A673 (cell line): ENCODE results near the gene C3orf22. TPM values are rescaled to one million over a fixed set of nuclear protein-coding genes. Genes with fewer than 3 reads are reported as not detected.

Experiments
- BruUV-seq: library from RNA; stranded (reverse); fragments of 400-500 nt; replicated peaks from 2 replicates; lab custom pipeline; 2021; lab: Mats Ljungman, UMichigan
- CTCF ChIA-PET: fragments of 300-600 bp; sonication (Branson Sonifier 250); formaldehyde crosslinking; loops from one replicate; lab custom pipeline; 2022; ENCODE audit warnings: antibody characterized with exemption; lab: Charles Lee
- POLR2A ChIA-PET: fragments of 300-600 bp; sonication (Branson Sonifier 250); formaldehyde crosslinking; loops from one replicate; lab custom pipeline; 2022; ENCODE audit warnings: antibody characterized with exemption; ENCODE audit not compliant: low non-redundant PET; lab: Charles Lee
- DNase-seq: peaks from one replicate; pipeline ENCODE4 v3.0.0-alpha.2; 2015; ENCODE audit warnings: low spot score
- H3K27ac ChIP-seq: fragments of 200-600 bp; sonication (generic); 2 replicates; pipeline ENCODE4 v1.5.1; 2016; ENCODE audit warnings: mixed run types, low read depth, mild to moderate bottlenecking, mixed read lengths, antibody characterized with exemption, low read length; ENCODE audit not compliant: poor library complexity, severe bottlenecking
- H3K27me3 ChIP-seq: fragments of 200-600 bp; sonication (generic); replicated peaks from 2 replicates; pipeline ENCODE4 v1.6.1; 2017; ENCODE audit warnings: mixed run types, low read depth, mild to moderate bottlenecking, mixed read lengths, antibody characterized with exemption, low read length; ENCODE audit not compliant: insufficient read depth, poor library complexity
- H3K36me3 ChIP-seq: fragments of 200-600 bp; sonication (generic); 2 replicates; pipeline ENCODE4 v1.6.1; 2016; ENCODE audit warnings: mixed run types, mild to moderate bottlenecking, mixed read lengths, antibody characterized with exemption, low read length; ENCODE audit not compliant: insufficient read depth, poor library complexity, severe bottlenecking
- H3K4me1 ChIP-seq: fragments of 200-600 bp; sonication (generic); 2 replicates; pipeline ENCODE4 v1.6.1; 2017; ENCODE audit warnings: mixed run types, mild to moderate bottlenecking, mixed read lengths, antibody characterized with exemption, low read length; ENCODE audit not compliant: insufficient read depth, poor library complexity, severe bottlenecking
- H3K4me3 ChIP-seq: fragments of 200-600 bp; sonication (generic); 2 replicates; pipeline ENCODE4 v1.5.1; 2016; ENCODE audit warnings: low read depth, mixed run types, mild to moderate bottlenecking, mixed read lengths, low read length; ENCODE audit not compliant: poor library complexity, severe bottlenecking
- H3K9me3 ChIP-seq: fragments of 200-600 bp; sonication (generic); 2 replicates; pipeline ENCODE4 v1.6.1; 2016; ENCODE audit warnings: mixed run types, low read depth, mild to moderate bottlenecking, mixed read lengths, antibody characterized with exemption, low read length; ENCODE audit not compliant: poor library complexity, severe bottlenecking
- CTCF ChIP-seq: fragments of 300-800, 200-600 bp; sonication (generic); conservative IDR thresholded peaks from 2 replicates; pipeline ENCODE4 v1.5.1; 2017; ENCODE audit warnings: low read depth, mild to moderate bottlenecking, antibody characterized with exemption, low read length, moderate library complexity, mixed read lengths
- EZH2 ChIP-seq: fragments of 200-600 bp; sonication (generic); IDR thresholded peaks from 2 replicates; pipeline ENCODE4 v1.6.1; 2017; ENCODE audit warnings: borderline replicate concordance, low read depth, mild to moderate bottlenecking, mixed read lengths, antibody characterized with exemption, low read length; ENCODE audit not compliant: poor library complexity, severe bottlenecking
- intact Hi-C: fragments of 100-400 bp; cut with micrococcal nuclease; formaldehyde crosslinking; loops from one replicate; pipeline ENCODE4 v1.10.0; 2022; ENCODE audit not compliant: unreplicated experiment
- total RNA-seq: library from RNA; stranded (reverse); gene quantifications from 2 replicates; pipeline ENCODE4 v1.2.3, GENCODE V29; 2021

C3orf22 gene
- total RNA-seq, 1 experiment from 2014 or later, result not detected

DNA sequence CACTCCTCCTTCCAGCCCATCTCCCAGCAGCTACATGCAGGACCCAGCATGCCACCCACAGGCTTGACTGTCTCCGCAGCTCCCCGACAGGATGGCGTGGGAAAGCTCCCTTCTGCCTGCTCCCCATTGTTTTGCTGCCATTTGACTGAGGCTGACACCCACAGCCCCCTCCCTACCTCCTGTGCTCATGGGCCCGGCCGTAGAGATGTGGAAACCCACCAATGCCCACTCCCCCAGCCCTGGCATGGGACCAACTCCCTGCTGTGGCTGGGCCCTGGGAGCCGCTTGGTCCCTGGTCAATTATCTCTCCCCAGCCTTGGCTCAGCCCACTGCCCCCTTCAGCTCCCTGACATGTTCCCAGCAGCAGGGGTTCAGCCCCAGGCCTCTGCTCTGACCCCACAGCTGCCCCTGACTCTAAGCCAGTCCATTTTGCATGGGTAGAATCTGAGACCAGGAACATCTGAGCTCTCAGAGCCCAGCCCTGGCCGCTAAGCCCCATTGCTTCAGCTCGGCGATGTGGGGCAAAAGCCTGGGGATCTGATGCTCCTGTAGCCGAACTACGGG lies 8.2 kb downstream of the C3orf22 start:
- Histone ChIP-seq H3K4me3 (no peak overlapping the region), H3K27ac (no peak overlapping the region), H3K27me3 (no peaks in the 10 kb centered on the region), H3K4me1 (no peaks in the 10 kb centered on the region), H3K36me3 (no peaks in the 10 kb centered on the region), H3K9me3 (no peaks in the 10 kb centered on the region)
- TF ChIP-seq CTCF (no peak), EZH2 (no peak)
- no TSS peak for BruUV-seq
- intact Hi-C loops, result no loop called here
- ChIA-PET CTCF (no interaction called here), POLR2A (no interaction called here)
- no peak for DNase-seq

GRCh38 chr3:126549861-126550487 lies 8.8 kb downstream of the C3orf22 start:
- TF ChIP-seq CTCF, result no peak
- TF ChIP-seq EZH2, result no peak
- POLR2A ChIA-PET, result no interaction called here
- Histone ChIP-seq H3K4me3 (no peak overlapping the region), H3K36me3 (no peaks in the 10 kb centered on the region), H3K27ac (no peak overlapping the region), H3K4me1 (no peaks in the 10 kb centered on the region), H3K9me3 (no peaks in the 10 kb centered on the region), H3K27me3 (no peaks in the 10 kb centered on the region)
- no peak for DNase-seq
- intact Hi-C loops, result no loop called here
- no TSS peak for BruUV-seq
- CTCF ChIA-PET, result no interaction called here

GRCh38 chr3:126548556-126549466 lies 9.9 kb downstream of the C3orf22 start:
- H3K27me3 ChIP-seq, result no peaks in the 10 kb centered on the region
- no peak overlapping the region for H3K27ac ChIP-seq
- no peak for DNase-seq

More at GRCh38 chr3:126548556-126549466, 9.9 kb downstream of the C3orf22 start:
- POLR2A ChIA-PET, result no interaction called here
- no peaks in the 10 kb centered on the region for H3K4me1 ChIP-seq
- H3K36me3 ChIP-seq, result no peaks in the 10 kb centered on the region
- intact Hi-C loops, result no loop called here
- H3K9me3 ChIP-seq, result no peaks in the 10 kb centered on the region
- 0 out of 2 replicates have a peak, but pooled peaks have one; percentile 18 for TF ChIP-seq CTCF
- TF ChIP-seq EZH2, result no peak
- H3K4me3 ChIP-seq, result no peak overlapping the region
- CTCF ChIA-PET, result no interaction called here
- no TSS peak for BruUV-seq
